ENCODE data around the gene ENPP5. TPM values are rescaled to one million over a fixed set of nuclear protein-coding genes. Genes with fewer than 3 reads are reported as not detected.

Gene ENPP5
- polyA plus RNA-seq, 1 donor (not counting 4 experiments of a cell fraction or from before 2014, with no cell fraction given): 0.07 TPM

GRCh38 chr6:46175976-46176375, 5.2 kb upstream of the ENPP5 start:
- H3K27me3 ChIP-seq (ENCODE audit: control insufficient read depth, extremely low read depth, insufficient read depth, low read length): peaks cover 8% of the 10 kb centered on the region
- no peaks in the 10 kb centered on the region for H3K9me3 ChIP-seq (ENCODE audit: control insufficient read depth, low read depth, low read length)
- no peaks in the 10 kb centered on the region for H4K20me1 ChIP-seq (ENCODE audit: control insufficient read depth, extremely low read depth, insufficient read depth, low read length)
- no peaks in the 10 kb centered on the region for H3K79me2 ChIP-seq (ENCODE audit: control insufficient read depth, insufficient read depth, low read length)
- no peak overlapping the region for H3K4me2 ChIP-seq (ENCODE audit: control insufficient read depth, extremely low read depth, insufficient read depth, low read depth, low read length)
- DNase-seq (ENCODE audit: low read depth, low spot score) (no peak), FAIRE-seq (no peak)
- TF ChIP-seq, protein P1, sequence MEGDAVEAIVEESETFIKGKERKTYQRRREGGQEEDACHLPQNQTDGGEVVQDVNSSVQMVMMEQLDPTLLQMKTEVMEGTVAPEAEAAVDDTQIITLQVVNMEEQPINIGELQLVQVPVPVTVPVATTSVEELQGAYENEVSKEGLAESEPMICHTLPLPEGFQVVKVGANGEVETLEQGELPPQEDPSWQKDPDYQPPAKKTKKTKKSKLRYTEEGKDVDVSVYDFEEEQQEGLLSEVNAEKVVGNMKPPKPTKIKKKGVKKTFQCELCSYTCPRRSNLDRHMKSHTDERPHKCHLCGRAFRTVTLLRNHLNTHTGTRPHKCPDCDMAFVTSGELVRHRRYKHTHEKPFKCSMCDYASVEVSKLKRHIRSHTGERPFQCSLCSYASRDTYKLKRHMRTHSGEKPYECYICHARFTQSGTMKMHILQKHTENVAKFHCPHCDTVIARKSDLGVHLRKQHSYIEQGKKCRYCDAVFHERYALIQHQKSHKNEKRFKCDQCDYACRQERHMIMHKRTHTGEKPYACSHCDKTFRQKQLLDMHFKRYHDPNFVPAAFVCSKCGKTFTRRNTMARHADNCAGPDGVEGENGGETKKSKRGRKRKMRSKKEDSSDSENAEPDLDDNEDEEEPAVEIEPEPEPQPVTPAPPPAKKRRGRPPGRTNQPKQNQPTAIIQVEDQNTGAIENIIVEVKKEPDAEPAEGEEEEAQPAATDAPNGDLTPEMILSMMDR (optimal IDR thresholded peaks at IDR 0.05 in 1 of 3, IDR thresholded peaks at IDR 0.05 in 1 of 3, conservative IDR thresholded peaks at IDR 0.05 in 1 of 3; ENCODE audit: extremely low read depth in 1 of 3, insufficient read depth in 2 of 3, low read length in 3 of 3): no peak
- no peak for TF ChIP-seq EZH2 (IDR thresholded peaks at IDR 0.05; ENCODE audit: low read length)
- no peak overlapping the region for H3K4me3 ChIP-seq (ENCODE audit: control insufficient read depth in 2 of 3, extremely low read depth in 1 of 3, insufficient read depth in 2 of 3, low read depth in 1 of 3, low read length in 3 of 3)
- H3K9me1 ChIP-seq (ENCODE audit: control insufficient read depth, extremely low read depth, insufficient read depth, low read length): no peaks in the 10 kb centered on the region
- dilution Hi-C loops (cut with MboI; ENCODE audit: extremely low pct_ligation_motif_present, low sequenced_read_pairs): no loop called here
- no peak overlapping the region for H3K9ac ChIP-seq (ENCODE audit: control insufficient read depth, extremely low read depth, insufficient read depth, low read length)
- H2AFZ ChIP-seq (ENCODE audit: control insufficient read depth, low read length): no peak overlapping the region
- H3K36me3 ChIP-seq (ENCODE audit: control insufficient read depth in 2 of 2, extremely low read depth in 1 of 2, insufficient read depth in 2 of 2, low read length in 2 of 2): no peaks in the 10 kb centered on the region
- H3K4me1 ChIP-seq (ENCODE audit: control insufficient read depth, extremely low read depth, insufficient read depth, low read length): no peaks in the 10 kb centered on the region
- no peak overlapping the region for H3K27ac ChIP-seq (ENCODE audit: control insufficient read depth, insufficient read depth, low read length)

- Histone ChIP-seq H4K20me1 (ENCODE audit: control insufficient read depth, extremely low read depth, insufficient read depth, low read length) (no peaks in the 10 kb centered on the region), H3K36me3 (ENCODE audit: control insufficient read depth in 2 of 2, extremely low read depth in 1 of 2, insufficient read depth in 2 of 2, low read length in 2 of 2) (no peaks in the 10 kb centered on the region), H3K79me2 (ENCODE audit: control insufficient read depth, insufficient read depth, low read length) (no peaks in the 10 kb centered on the region), H3K9me1 (ENCODE audit: control insufficient read depth, extremely low read depth, insufficient read depth, low read length) (no peaks in the 10 kb centered on the region), H3K4me1 (ENCODE audit: control insufficient read depth, extremely low read depth, insufficient read depth, low read length) (no peaks in the 10 kb centered on the region), H3K27me3 (ENCODE audit: control insufficient read depth, extremely low read depth, insufficient read depth, low read length) (peaks cover 13% of the 10 kb centered on the region), H3K4me2 (ENCODE audit: control insufficient read depth, extremely low read depth, insufficient read depth, low read depth, low read length) (no peak overlapping the region), H3K9ac (ENCODE audit: control insufficient read depth, extremely low read depth, insufficient read depth, low read length) (no peak overlapping the region), H3K4me3 (ENCODE audit: control insufficient read depth in 2 of 3, extremely low read depth in 1 of 3, insufficient read depth in 2 of 3, low read depth in 1 of 3, low read length in 3 of 3) (no peak overlapping the region), H2AFZ (ENCODE audit: control insufficient read depth, low read length) (no peak overlapping the region), H3K9me3 (ENCODE audit: control insufficient read depth, low read depth, low read length) (no peaks in the 10 kb centered on the region), H3K27ac (ENCODE audit: control insufficient read depth, insufficient read depth, low read length) (no peak overlapping the region)
- dilution Hi-C loops (cut with MboI; ENCODE audit: extremely low pct_ligation_motif_present, low sequenced_read_pairs): no loop called here
- no peak for DNase-seq (ENCODE audit: low read depth, low spot score)
- FAIRE-seq: no peak
- no peak for TF ChIP-seq EZH2 (IDR thresholded peaks at IDR 0.05; ENCODE audit: low read length)
- TF ChIP-seq, protein P1 (optimal IDR thresholded peaks at IDR 0.05 in 1 of 3, IDR thresholded peaks at IDR 0.05 in 1 of 3, conservative IDR thresholded peaks at IDR 0.05 in 1 of 3; ENCODE audit: extremely low read depth in 1 of 3, insufficient read depth in 2 of 3, low read length in 3 of 3): no peak
These were observed 4.7 kb upstream of the ENPP5 start for GRCh38 chr6:46175446-46175845.
